Measurements from ENCODE around the gene MEG3. TPM values are rescaled to one million over a fixed set of nuclear protein-coding genes. Genes with fewer than 3 reads are reported as not detected.

Gene MEG3
- total RNA-seq, 1 experiment from 2014 or later: 37.3 TPM

GRCh38 chr14:100824901-100825712, 811 bp upstream of the MEG3 start:
- Histone ChIP-seq H3K9me3 (replicated peaks) (no peaks in the 10 kb centered on the region), H3K4me3 (peak overlapping the region; percentile 54), H3K27me3 (replicated peaks) (no peaks in the 10 kb centered on the region), H3K4me1 (replicated peaks) (peaks cover 7% of the 10 kb centered on the region; the same call in 1 of the 2 replicates), H3K27ac (peak overlapping the region; percentile 86), H3K36me3 (peaks cover 20% of the 10 kb centered on the region)
- no peak for DNase-seq (ENCODE audit: low read depth in 1 of 2, low spot score in 2 of 2)

GRCh38 chr14:100826391-100827100, 628 bp downstream of the MEG3 start:
- H3K9me3 ChIP-seq (replicated peaks): no peaks in the 10 kb centered on the region
- H3K4me1 ChIP-seq (replicated peaks): peaks cover 7% of the 10 kb centered on the region; the same call in 1 of the 2 replicates
- no peaks in the 10 kb centered on the region for H3K27me3 ChIP-seq (replicated peaks)
- H3K27ac ChIP-seq: peak overlapping the region; percentile 86
- DNase-seq (ENCODE audit: low read depth in 1 of 2, low spot score in 2 of 2): no peak
- H3K36me3 ChIP-seq: peaks cover 34% of the 10 kb centered on the region
- peak overlapping the region; percentile 54 for H3K4me3 ChIP-seq

- no peak for DNase-seq (ENCODE audit: low read depth in 1 of 2, low spot score in 2 of 2)
- peak overlapping the region; percentile 86 for H3K27ac ChIP-seq
- H3K4me3 ChIP-seq: peak overlapping the region; percentile 54
Measured at GRCh38 chr14:100827101-100828021, 1.4 kb downstream of the MEG3 start.

GRCh38 chr14:100828031-100828769, 2.3 kb downstream of the MEG3 start:
- no peaks in the 10 kb centered on the region for H3K9me3 ChIP-seq (replicated peaks)

More at GRCh38 chr14:100827101-100828021, 1.4 kb downstream of the MEG3 start:
- Histone ChIP-seq H3K36me3 (peaks cover 42% of the 10 kb centered on the region), H3K27me3 (replicated peaks) (no peaks in the 10 kb centered on the region), H3K4me1 (replicated peaks) (peaks cover 7% of the 10 kb centered on the region; the same call in 1 of the 2 replicates), H3K9me3 (replicated peaks) (no peaks in the 10 kb centered on the region)

DNA sequence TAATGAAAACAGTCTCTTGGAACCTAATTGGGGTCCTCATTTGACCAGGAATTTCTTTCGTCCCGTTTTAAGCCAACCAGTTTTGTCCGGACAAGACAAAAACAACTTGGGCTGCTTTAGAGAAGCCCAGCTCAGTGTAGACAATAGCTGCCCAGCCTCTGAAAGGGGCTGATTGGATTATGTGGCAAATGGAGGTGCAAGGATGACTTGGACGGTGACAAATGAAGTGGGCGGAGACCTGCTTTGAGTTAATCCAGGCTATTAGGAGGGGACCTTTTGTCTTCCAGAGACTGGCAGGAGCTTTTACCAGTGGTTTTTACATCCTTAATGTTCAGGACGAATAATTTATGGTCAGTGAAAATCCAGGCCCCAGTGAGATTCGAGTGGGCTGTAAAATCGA, 4.8 kb downstream of the MEG3 start:
- Histone ChIP-seq H3K9me3 (replicated peaks) (no peaks in the 10 kb centered on the region), H3K36me3 (peaks cover 65% of the 10 kb centered on the region), H3K4me1 (replicated peaks) (peaks cover 4% of the 10 kb centered on the region; the same call in 1 of the 2 replicates), H3K27ac (no peak overlapping the region), H3K4me3 (no peak overlapping the region), H3K27me3 (replicated peaks) (no peaks in the 10 kb centered on the region)
- DNase-seq (ENCODE audit: low read depth in 1 of 2, low spot score in 2 of 2): no peak

More at GRCh38 chr14:100828031-100828769, 2.3 kb downstream of the MEG3 start:
- Histone ChIP-seq H3K27ac (no peak overlapping the region), H3K4me3 (peak overlapping the region; percentile 54), H3K27me3 (replicated peaks) (no peaks in the 10 kb centered on the region), H3K4me1 (replicated peaks) (peaks cover 7% of the 10 kb centered on the region; the same call in 1 of the 2 replicates), H3K36me3 (peaks cover 48% of the 10 kb centered on the region)
- peak in 1 of 2 experiments; percentile 41 for DNase-seq (ENCODE audit: low read depth in 1 of 2, low spot score in 2 of 2)

- H3K27me3 ChIP-seq (replicated peaks): no peaks in the 10 kb centered on the region
- DNase-seq (ENCODE audit: low read depth in 1 of 2, low spot score in 2 of 2): no peak
- H3K36me3 ChIP-seq: peaks cover 77% of the 10 kb centered on the region
- H3K4me3 ChIP-seq: no peak overlapping the region
- no peak overlapping the region for H3K27ac ChIP-seq
- H3K4me1 ChIP-seq (replicated peaks): peaks cover 7% of the 10 kb centered on the region; the same call in 1 of the 2 replicates
- no peaks in the 10 kb centered on the region for H3K9me3 ChIP-seq (replicated peaks)
Measured at GRCh38 chr14:100832311-100832960, 6.5 kb downstream of the MEG3 start.

GRCh38 chr14:100834082-100834793, 8.3 kb downstream of the MEG3 start:
- Histone ChIP-seq H3K36me3 (peaks cover 76% of the 10 kb centered on the region), H3K4me1 (replicated peaks) (peaks cover 3% of the 10 kb centered on the region; the same call in 1 of the 2 replicates)

DNA sequence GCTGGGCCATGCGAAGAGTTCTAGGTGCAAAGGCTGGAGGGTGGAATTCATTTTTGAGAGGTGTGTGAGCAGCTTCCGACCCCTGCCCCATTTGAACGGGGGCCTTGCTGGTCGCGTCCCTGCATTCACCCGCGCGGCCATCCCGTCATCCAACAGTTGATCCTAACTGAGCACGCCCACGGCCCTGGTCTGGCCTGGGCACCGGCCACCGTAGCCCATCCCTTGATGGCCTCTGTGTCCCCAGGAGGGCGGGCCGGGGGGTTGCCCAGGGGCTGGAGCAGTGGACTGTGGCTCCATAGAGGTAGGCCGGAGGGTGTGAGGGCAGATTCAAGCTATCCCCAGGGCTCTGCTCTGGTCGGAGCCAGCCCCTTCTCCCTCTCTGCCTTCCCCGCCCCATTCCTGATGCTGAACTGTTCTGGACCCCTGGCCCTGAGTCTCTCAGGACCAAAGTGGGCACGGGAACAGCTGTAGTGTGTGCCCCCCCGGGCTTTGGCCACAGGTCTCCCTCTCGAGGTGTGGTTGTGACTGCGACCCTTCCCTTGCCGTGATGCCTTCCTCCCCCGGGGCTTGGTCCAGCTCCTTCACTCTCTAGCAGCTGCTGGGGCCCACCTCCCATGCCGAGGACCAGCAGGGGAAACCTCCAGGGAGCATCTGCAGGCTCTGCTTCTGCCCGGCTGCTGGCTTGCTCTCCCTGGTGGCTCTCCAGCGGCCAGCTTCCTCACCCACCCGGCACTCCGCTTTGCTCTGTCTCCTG, 9.1 kb downstream of the MEG3 start:
- Histone ChIP-seq H3K4me3 (no peak overlapping the region), H3K27me3 (replicated peaks) (no peaks in the 10 kb centered on the region), H3K36me3 (peaks cover 72% of the 10 kb centered on the region), H3K9me3 (replicated peaks) (no peaks in the 10 kb centered on the region), H3K27ac (no peak overlapping the region), H3K4me1 (replicated peaks) (peaks cover 3% of the 10 kb centered on the region; the same call in 1 of the 2 replicates)
- DNase-seq (ENCODE audit: low read depth in 1 of 2, low spot score in 2 of 2): no peak

More at GRCh38 chr14:100834082-100834793, 8.3 kb downstream of the MEG3 start:
- Histone ChIP-seq H3K9me3 (replicated peaks) (no peaks in the 10 kb centered on the region), H3K4me3 (no peak overlapping the region), H3K27ac (no peak overlapping the region), H3K27me3 (replicated peaks) (no peaks in the 10 kb centered on the region)
- DNase-seq (ENCODE audit: low read depth in 1 of 2, low spot score in 2 of 2): no peak

DNA sequence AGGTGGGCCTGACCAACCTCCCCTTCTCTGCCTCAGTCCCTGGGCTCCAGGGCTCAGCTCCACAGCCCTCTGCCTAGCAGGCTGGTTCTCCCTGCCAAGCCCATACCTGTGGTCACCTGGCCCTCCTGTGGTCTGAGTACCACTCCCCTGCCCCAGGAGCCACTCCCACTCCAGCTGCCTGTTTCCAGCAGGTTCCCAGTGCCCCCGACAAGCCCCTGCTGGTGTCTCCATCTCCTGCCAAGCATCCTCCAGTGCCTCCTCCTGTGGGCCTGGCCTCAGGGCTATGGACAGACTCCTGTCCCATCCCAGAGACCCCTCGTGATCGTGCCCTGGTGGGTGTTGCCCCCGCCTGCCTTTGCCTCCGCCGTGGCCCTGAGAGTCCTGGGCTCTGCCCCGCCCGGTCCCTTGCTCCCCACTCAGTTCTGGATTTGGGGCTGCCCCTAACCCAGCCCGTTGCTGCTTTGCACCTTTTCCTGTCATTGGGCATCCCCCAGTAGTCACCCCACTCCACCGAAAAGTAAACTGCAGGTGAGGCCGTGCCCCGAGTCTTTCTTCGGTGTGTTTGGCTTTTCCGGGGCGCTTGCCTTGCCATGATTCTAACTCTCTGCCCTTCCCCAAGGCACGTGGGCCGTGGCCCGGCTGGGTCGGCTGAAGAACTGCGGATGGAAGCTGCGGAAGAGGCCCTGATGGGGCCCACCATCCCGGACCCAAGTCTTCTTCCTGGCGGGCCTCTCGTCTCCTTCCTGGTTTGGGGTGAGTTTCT, 9.8 kb downstream of the MEG3 start:
- Histone ChIP-seq H3K36me3 (peaks cover 71% of the 10 kb centered on the region), H3K27me3 (replicated peaks) (no peaks in the 10 kb centered on the region), H3K9me3 (replicated peaks) (no peaks in the 10 kb centered on the region), H3K4me3 (no peak overlapping the region), H3K4me1 (replicated peaks) (peaks cover 3% of the 10 kb centered on the region; the same call in 1 of the 2 replicates), H3K27ac (no peak overlapping the region)
- no peak for DNase-seq (ENCODE audit: low read depth in 1 of 2, low spot score in 2 of 2)

GRCh38 chr14:100836311-100836805, 10.4 kb downstream of the MEG3 start:
- no peak for DNase-seq (ENCODE audit: low read depth in 1 of 2, low spot score in 2 of 2)
- H3K4me3 ChIP-seq: no peak overlapping the region
- H3K36me3 ChIP-seq: peaks cover 71% of the 10 kb centered on the region
- H3K27me3 ChIP-seq (replicated peaks): no peaks in the 10 kb centered on the region
- peaks cover 3% of the 10 kb centered on the region; the same call in 1 of the 2 replicates for H3K4me1 ChIP-seq (replicated peaks)
- no peak overlapping the region for H3K27ac ChIP-seq
- no peaks in the 10 kb centered on the region for H3K9me3 ChIP-seq (replicated peaks)

All from SJSA1 (cell line).